AML-193 (cell line): ENCODE measurements around the gene GOLGA6C.
"Not testable (repeated sequence)": the region's sequence is repeated elsewhere in the genome, so short reads cannot be mapped to it uniquely, and the experiment has no call there.

Experiments used
- DNase-seq, 2 experiments: peaks; one replicate each; lab custom pipeline; 2025; lab: John Stamatoyannopoulos, UW

The GOLGA6C gene

GRCh38 chr15:75227663-75228280 is 30.4 kb upstream of the GOLGA6C start:
- DNase-seq = no peak

GRCh38 chr15:75228787-75229186 is 29.3 kb upstream of the GOLGA6C start:
- DNase-seq = no peak

GRCh38 chr15:75229191-75230015 is 28.7 kb upstream of the GOLGA6C start:
- no peak for DNase-seq

- DNase-seq = no peak
These were observed 28.2 kb upstream of the GOLGA6C start for GRCh38 chr15:75230016-75230343.

- DNase-seq = no peak
These were observed 27.4 kb upstream of the GOLGA6C start for GRCh38 chr15:75230551-75231371.

GRCh38 chr15:75231836-75232235 is 26.3 kb upstream of the GOLGA6C start:
- DNase-seq = no peak

GRCh38 chr15:75232252-75232813 is 25.8 kb upstream of the GOLGA6C start:
- DNase-seq = no peak

- DNase-seq = no peak
These were observed 25.2 kb upstream of the GOLGA6C start for GRCh38 chr15:75232826-75233503.

- DNase-seq = no peak
These were observed 24.5 kb upstream of the GOLGA6C start for GRCh38 chr15:75233504-75234190.

GRCh38 chr15:75234191-75234810 is 23.8 kb upstream of the GOLGA6C start:
- DNase-seq = no peak

GRCh38 chr15:75235051-75235673 is 23.0 kb upstream of the GOLGA6C start:
- DNase-seq = no peak

- DNase-seq = no peak
These were observed 22.1 kb upstream of the GOLGA6C start for GRCh38 chr15:75235760-75236729.

- no peak for DNase-seq
These were observed 20.7 kb upstream of the GOLGA6C start for GRCh38 chr15:75237316-75237982.

GRCh38 chr15:75238150-75238549 is 20.0 kb upstream of the GOLGA6C start:
- DNase-seq = no peak

- not testable (repeated sequence) for DNase-seq
These were observed 12.4 kb upstream of the GOLGA6C start for GRCh38 chr15:75245741-75246140.

GRCh38 chr15:75248991-75249390 is 9.1 kb upstream of the GOLGA6C start:
- DNase-seq = not testable (repeated sequence)

GRCh38 chr15:75249726-75250125 is 8.4 kb upstream of the GOLGA6C start:
- DNase-seq = no peak

GRCh38 chr15:75251343-75251742 is 6.8 kb upstream of the GOLGA6C start:
- not testable (repeated sequence) for DNase-seq

- DNase-seq = not testable (repeated sequence)
These were observed 5.8 kb upstream of the GOLGA6C start for GRCh38 chr15:75252285-75252684.
